ENCODE measurements around the gene ANXA9.

GRCh38 chr1:150995460-150995859 is 13.4 kb downstream of the ANXA9 start:
- TF ChIP-seq CTCF (IDR thresholded peaks at IDR 0.05), result no peak
- TF ChIP-seq POLR2A (IDR thresholded peaks at IDR 0.05), result no peak
